Liver (tissue), 3 donors: Measurements from ENCODE around the gene RABL6.

ENCODE experiments used
- ATF3 ChIP-seq: IDR thresholded peaks from 2 replicates; pipeline ENCODE4 v1.6.1; 2016; ENCODE audit warnings: antibody characterized with exemption
- CTCF ChIP-seq: fragments of 150-350 bp; IDR thresholded peaks from 2 replicates; pipeline ENCODE4 v1.5.1; 2017; ENCODE audit warnings: improper control_type of control experiment, low read depth, low read length; ENCODE audit not compliant: missing input control
- EGR1 ChIP-seq, 2 donors: IDR thresholded peaks; 2 replicates each; pipeline ENCODE4 v1.6.1; 2016 to 2018; ENCODE audit warnings: antibody characterized with exemption in 2 of 2, low read depth in 2 of 2
- FOXA1 ChIP-seq: IDR thresholded peaks from 2 replicates; pipeline ENCODE4 v1.6.1; 2016; ENCODE audit warnings: antibody characterized with exemption
- HNF4A ChIP-seq, 2 donors: conservative IDR thresholded peaks; 2 replicates each; pipeline ENCODE4 v1.6.1; 2016; ENCODE audit warnings: antibody characterized with exemption in 2 of 2, mild to moderate bottlenecking in 2 of 2
- JUND ChIP-seq, 2 donors: IDR thresholded peaks; 2 replicates each; pipeline ENCODE4 v1.6.1; 2016; ENCODE audit warnings: antibody characterized with exemption in 2 of 2
- MAX ChIP-seq: IDR thresholded peaks from 2 replicates; pipeline ENCODE4 v1.6.1; 2016; ENCODE audit warnings: antibody characterized with exemption
- RAD21 ChIP-seq, 2 donors: IDR thresholded peaks; 2 replicates each; pipeline ENCODE4 v1.6.1; 2016; ENCODE audit warnings: antibody characterized with exemption in 2 of 2, mild to moderate bottlenecking in 2 of 2
- REST ChIP-seq: IDR thresholded peaks from 2 replicates; pipeline ENCODE4 v1.6.1; 2016; ENCODE audit warnings: antibody characterized with exemption, mild to moderate bottlenecking
- RXRA ChIP-seq, 2 donors: IDR thresholded peaks; 2 replicates each; pipeline ENCODE4 v1.6.1; 2017 to 2018; ENCODE audit warnings: antibody characterized with exemption in 2 of 2, mild to moderate bottlenecking in 1 of 2
- SP1 ChIP-seq: IDR thresholded peaks from 2 replicates; pipeline ENCODE4 v1.6.1; 2018; ENCODE audit warnings: antibody characterized with exemption, mild to moderate bottlenecking
- TAF1 ChIP-seq: conservative IDR thresholded peaks from 2 replicates; pipeline ENCODE4 v1.6.1; 2016; ENCODE audit warnings: antibody characterized with exemption, mild to moderate bottlenecking
- YY1 ChIP-seq: IDR thresholded peaks from 2 replicates; pipeline ENCODE4 v1.6.1; 2016; ENCODE audit warnings: antibody characterized with exemption, mild to moderate bottlenecking
- ZBTB33 ChIP-seq: IDR thresholded peaks from 2 replicates; pipeline ENCODE4 v1.6.1; 2016; ENCODE audit warnings: antibody characterized with exemption
- donor health status: healthy.
- donor health status: healthy.

- TF ChIP-seq CTCF (no peak), EGR1 (IDR thresholded peaks at IDR 0.05; ENCODE audit: low read depth in 2 of 2) (no peak), TAF1 (no peak), REST (no peak), RAD21 (IDR thresholded peaks at IDR 0.05) (no peak), YY1 (no peak), MAX (no peak), RXRA (IDR thresholded peaks at IDR 0.05) (no peak), ATF3 (no peak), FOXA1 (no peak), ZBTB33 (no peak), HNF4A (conservative IDR thresholded peaks at IDR 0.05) (no peak), SP1 (no peak), JUND (IDR thresholded peaks at IDR 0.05) (no peak)
Observed at GRCh38 chr9:136777359-136777758, 30.4 kb upstream of the RABL6 start.
